Measurements from ENCODE around the gene APC2.
"Not testable (repeated sequence)": the region's sequence is repeated elsewhere in the genome, so short reads cannot be mapped to it uniquely, and the experiment has no call there.

APC2 gene

GRCh38 chr19:1418951-1419738, 30.8 kb upstream of the APC2 start:
- H3K9ac ChIP-seq (ENCODE audit: insufficient read length), result no peak overlapping the region
- no peak for DNase-seq (ENCODE audit: low read depth, low spot score)
- TF ChIP-seq POLR2AphosphoS5 (IDR thresholded peaks at IDR 0.05; ENCODE audit: borderline replicate concordance, low read depth, low read length) (no peak), EZH2 (IDR thresholded peaks at IDR 0.05) (no peak), FOXP2 (optimal IDR thresholded peaks at IDR 0.05; ENCODE audit: control extremely low read depth, extremely low read length, insufficient read depth) (no peak)
- H3K36me3 ChIP-seq (ENCODE audit: insufficient read depth, low read length), result peaks cover 76% of the 10 kb centered on the region
- no peak overlapping the region for H3K4me3 ChIP-seq
- no peaks in the 10 kb centered on the region for H3K9me3 ChIP-seq (ENCODE audit: low read depth, low read length)
- no peak overlapping the region for H3K27ac ChIP-seq

DNA sequence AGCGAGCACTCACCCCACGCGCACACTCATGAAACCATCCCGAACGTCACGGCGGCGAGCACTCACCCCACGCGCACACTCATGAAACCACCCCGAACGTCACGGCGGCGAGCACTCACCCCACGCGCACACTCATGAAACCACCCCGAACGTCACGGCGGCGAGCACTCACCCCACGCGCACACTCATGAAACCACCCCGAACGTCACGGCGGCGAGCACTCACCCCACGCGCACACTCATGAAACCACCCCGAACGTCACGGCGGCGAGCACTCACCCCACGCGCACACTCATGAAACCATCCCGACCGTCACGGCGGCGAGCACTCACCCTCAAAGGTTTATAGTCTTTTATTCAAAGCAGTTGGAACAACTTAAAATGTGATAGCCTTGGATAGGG, 29.8 kb upstream of the APC2 start:
- not testable (repeated sequence) for H3K9me3 ChIP-seq (ENCODE audit: low read depth, low read length); H3K27ac ChIP-seq; H3K9ac ChIP-seq (ENCODE audit: insufficient read length); H3K4me3 ChIP-seq; DNase-seq (ENCODE audit: low read depth, low spot score)
- peaks cover 83% of the 10 kb centered on the region for H3K36me3 ChIP-seq (ENCODE audit: insufficient read depth, low read length)

DNA sequence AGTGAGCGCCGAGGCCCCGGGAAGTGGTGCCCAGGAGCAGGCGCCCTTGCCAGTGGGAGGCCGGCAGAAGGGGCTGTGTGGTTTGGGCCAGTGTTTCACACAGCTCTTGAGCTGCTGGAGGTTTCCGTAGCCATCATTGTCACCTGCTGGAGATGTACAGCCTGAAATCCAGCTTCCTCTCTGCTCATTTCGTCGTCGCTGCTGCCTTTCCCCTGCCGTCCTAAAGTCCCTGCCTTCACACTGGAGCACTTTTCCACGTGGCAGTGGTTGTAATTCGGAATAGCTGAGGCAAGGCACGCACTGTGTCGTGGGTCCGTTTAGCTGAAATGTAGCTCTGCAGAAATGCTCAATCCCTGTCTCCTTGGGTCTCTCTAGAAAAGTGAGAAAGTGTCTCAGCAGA, 29.3 kb upstream of the APC2 start:
- H3K9ac ChIP-seq (ENCODE audit: insufficient read length), result no peak overlapping the region
- DNase-seq (ENCODE audit: low read depth, low spot score), result no peak
- H3K27ac ChIP-seq, result 0 out of 2 replicates have a peak overlapping the region, but pooled peaks have one; percentile 19
- no peaks in the 10 kb centered on the region for H3K9me3 ChIP-seq (ENCODE audit: low read depth, low read length)
- TF ChIP-seq EZH2 (IDR thresholded peaks at IDR 0.05), result no peak
- no peak overlapping the region for H3K4me3 ChIP-seq
- peaks cover 87% of the 10 kb centered on the region for H3K36me3 ChIP-seq (ENCODE audit: insufficient read depth, low read length)

- no peak overlapping the region for H3K27ac ChIP-seq
- no peak overlapping the region for H3K9ac ChIP-seq (ENCODE audit: insufficient read length)
- no peaks in the 10 kb centered on the region for H3K9me3 ChIP-seq (ENCODE audit: low read depth, low read length)
- DNase-seq (ENCODE audit: low read depth, low spot score), result no peak
- peaks cover 93% of the 10 kb centered on the region for H3K36me3 ChIP-seq (ENCODE audit: insufficient read depth, low read length)
- no peak overlapping the region for H3K4me3 ChIP-seq
- no peak for TF ChIP-seq EZH2 (IDR thresholded peaks at IDR 0.05)
- no peak for TF ChIP-seq FOXP2 (optimal IDR thresholded peaks at IDR 0.05; ENCODE audit: control extremely low read depth, extremely low read length, insufficient read depth)
- TF ChIP-seq POLR2AphosphoS5 (IDR thresholded peaks at IDR 0.05; ENCODE audit: borderline replicate concordance, low read depth, low read length), result no peak
These were observed 28.5 kb upstream of the APC2 start for GRCh38 chr19:1421218-1421957.

DNA sequence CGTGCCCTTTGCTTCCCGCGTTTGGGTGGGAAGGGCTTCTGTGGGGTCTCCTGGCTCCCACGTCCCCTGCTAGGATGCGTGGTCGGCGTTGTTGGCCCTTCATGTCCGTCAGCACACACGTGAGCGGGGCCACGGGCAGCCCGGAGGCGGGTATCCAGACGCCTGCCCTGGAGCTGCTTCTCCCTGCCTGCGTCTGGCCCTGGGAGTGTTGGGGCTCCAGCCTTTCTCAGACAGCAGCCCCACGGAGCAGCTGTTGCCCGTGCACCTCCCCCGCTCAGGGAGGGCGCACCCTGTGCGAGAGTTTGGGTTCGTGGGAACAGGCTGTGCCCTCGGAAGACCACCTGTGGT, 28.0 kb upstream of the APC2 start:
- Histone ChIP-seq H3K4me3 (no peak overlapping the region), H3K27ac (no peak overlapping the region), H3K9me3 (ENCODE audit: low read depth, low read length) (no peaks in the 10 kb centered on the region), H3K9ac (ENCODE audit: insufficient read length) (no peak overlapping the region), H3K36me3 (ENCODE audit: insufficient read depth, low read length) (peaks cover 92% of the 10 kb centered on the region)
- TF ChIP-seq EZH2 (IDR thresholded peaks at IDR 0.05) (no peak), POLR2AphosphoS5 (IDR thresholded peaks at IDR 0.05; ENCODE audit: borderline replicate concordance, low read depth, low read length) (no peak), FOXP2 (optimal IDR thresholded peaks at IDR 0.05; ENCODE audit: control extremely low read depth, extremely low read length, insufficient read depth) (no peak)
- no peak for DNase-seq (ENCODE audit: low read depth, low spot score)

DNA sequence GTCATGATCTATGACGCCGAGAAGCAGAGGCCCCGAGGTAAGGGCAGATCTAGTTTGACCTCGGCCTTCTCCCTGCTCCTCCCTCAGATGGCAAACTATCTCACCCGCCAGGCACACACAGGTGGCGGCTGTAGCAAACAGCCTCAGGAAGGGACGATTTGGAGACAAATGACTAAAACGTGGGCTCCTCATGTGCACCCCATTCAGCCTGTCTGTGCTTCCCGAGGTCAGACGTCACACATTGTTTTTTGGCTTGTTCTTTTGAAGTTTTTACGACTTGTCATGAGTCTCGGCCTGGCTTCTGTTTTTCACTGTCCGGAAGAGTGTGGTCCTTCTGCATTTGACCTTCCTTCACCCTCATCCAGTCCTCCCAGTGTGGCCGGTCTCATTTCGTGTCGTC, 27.6 kb upstream of the APC2 start:
- Histone ChIP-seq H3K9ac (ENCODE audit: insufficient read length) (no peak overlapping the region), H3K9me3 (ENCODE audit: low read depth, low read length) (no peaks in the 10 kb centered on the region), H3K27ac (0 out of 2 replicates have a peak overlapping the region, but pooled peaks have one; percentile 36), H3K4me3 (no peak overlapping the region), H3K36me3 (ENCODE audit: insufficient read depth, low read length) (peaks cover 91% of the 10 kb centered on the region)
- no peak for TF ChIP-seq FOXP2 (optimal IDR thresholded peaks at IDR 0.05; ENCODE audit: control extremely low read depth, extremely low read length, insufficient read depth)
- no peak for TF ChIP-seq POLR2AphosphoS5 (IDR thresholded peaks at IDR 0.05; ENCODE audit: borderline replicate concordance, low read depth, low read length)
- no peak for TF ChIP-seq EZH2 (IDR thresholded peaks at IDR 0.05)
- DNase-seq (ENCODE audit: low read depth, low spot score), result no peak

DNA sequence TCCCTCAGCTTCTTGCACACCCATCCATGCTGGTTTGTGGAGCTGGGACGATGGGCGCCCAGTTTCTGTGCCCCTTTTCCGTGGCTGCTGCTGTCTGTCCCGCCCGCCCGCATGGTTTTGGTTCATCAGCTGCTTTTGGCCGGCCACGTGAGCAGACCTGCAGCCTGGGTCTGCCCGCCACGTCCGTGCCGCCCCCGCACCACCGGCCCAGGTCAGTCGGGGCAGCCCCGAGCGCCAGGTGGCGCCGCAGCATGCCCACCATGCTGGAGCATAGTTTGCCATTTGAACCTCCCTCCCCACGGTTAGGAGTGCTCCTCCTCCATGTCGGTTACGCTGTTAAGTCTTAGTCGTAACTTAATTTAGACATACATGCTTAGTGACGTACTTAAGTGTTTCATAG, 27.0 kb upstream of the APC2 start:
- no peak for TF ChIP-seq EZH2 (IDR thresholded peaks at IDR 0.05)
- TF ChIP-seq POLR2AphosphoS5 (IDR thresholded peaks at IDR 0.05; ENCODE audit: borderline replicate concordance, low read depth, low read length), result no peak
- no peak for TF ChIP-seq FOXP2 (optimal IDR thresholded peaks at IDR 0.05; ENCODE audit: control extremely low read depth, extremely low read length, insufficient read depth)
- Histone ChIP-seq H3K9ac (ENCODE audit: insufficient read length) (no peak overlapping the region), H3K27ac (no peak overlapping the region), H3K36me3 (ENCODE audit: insufficient read depth, low read length) (peaks cover 91% of the 10 kb centered on the region), H3K4me3 (no peak overlapping the region), H3K9me3 (ENCODE audit: low read depth, low read length) (no peaks in the 10 kb centered on the region)
- no peak for DNase-seq (ENCODE audit: low read depth, low spot score)

DNA sequence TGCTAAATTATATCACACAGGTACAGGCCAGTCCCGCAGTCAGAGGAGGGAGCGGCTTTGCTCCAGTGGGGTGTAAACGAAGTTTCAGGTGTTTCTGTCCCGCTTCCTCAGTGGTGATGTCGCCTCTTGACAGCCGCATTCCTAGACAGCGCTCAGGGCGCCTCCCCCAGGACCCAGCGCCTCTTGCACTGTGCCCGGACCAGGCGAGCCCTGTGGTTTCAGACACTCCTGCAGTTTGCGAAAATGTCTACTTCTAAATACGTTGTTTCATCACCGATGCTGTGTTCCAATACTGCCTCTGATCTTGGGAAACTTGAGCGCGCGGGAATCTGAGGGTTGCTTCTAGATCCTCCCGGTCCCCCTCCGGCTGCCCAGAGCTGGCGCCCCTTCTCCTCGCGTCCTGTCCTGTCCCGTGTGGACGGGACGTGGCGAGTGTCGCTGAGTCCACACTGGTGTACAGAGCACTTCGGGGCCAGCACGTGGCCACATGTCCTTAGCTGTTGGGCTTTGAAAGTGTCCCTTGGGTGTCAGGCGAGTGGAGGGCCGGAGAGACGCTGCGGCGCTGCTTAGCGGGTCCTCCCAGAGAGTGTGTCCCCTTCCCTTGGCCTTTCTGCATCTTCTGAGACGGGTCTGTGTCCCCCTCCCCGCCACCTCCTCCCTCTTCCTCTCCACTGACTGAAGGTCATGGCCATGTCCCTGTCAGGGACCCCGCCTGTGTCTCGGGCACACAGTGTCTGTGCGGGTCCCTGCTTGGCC, 26.3 kb upstream of the APC2 start:
- TF ChIP-seq EZH2 (IDR thresholded peaks at IDR 0.05) (no peak), POLR2AphosphoS5 (IDR thresholded peaks at IDR 0.05; ENCODE audit: borderline replicate concordance, low read depth, low read length) (no peak)
- Histone ChIP-seq H3K36me3 (ENCODE audit: insufficient read depth, low read length) (peaks cover 91% of the 10 kb centered on the region), H3K4me3 (no peak overlapping the region), H3K9ac (ENCODE audit: insufficient read length) (no peak overlapping the region), H3K9me3 (ENCODE audit: low read depth, low read length) (no peaks in the 10 kb centered on the region), H3K27ac (no peak overlapping the region)
- no peak for DNase-seq (ENCODE audit: low read depth, low spot score)

Data from SK-N-MC (cell line).